A549 (cell line): ENCODE data around the gene KEAP1.

Experiments
- CEBPB ChIP-seq, 2 experiments: fragments of >200 bp in 1 of 2; sonication (Bioruptor Twin) in 1 of 2; formaldehyde crosslinking in 1 of 2; IDR thresholded peaks; 2 replicates each; pipeline ENCODE4 v1.6.1; 2012 to 2016
- CTCF ChIP-seq: fragments of >200 bp; sonication (Bioruptor Twin); formaldehyde crosslinking; IDR thresholded peaks from 3 replicates; pipeline ENCODE4 v1.5.1; 2016
- KDM5A ChIP-seq: fragments of 200-600 bp; sonication (generic); IDR thresholded peaks from 2 replicates; pipeline ENCODE4 v1.6.1; 2016; ENCODE audit warnings: antibody characterized with exemption, mild to moderate bottlenecking
- PHF8 ChIP-seq: fragments of 200-600 bp; sonication (generic); IDR thresholded peaks from 2 replicates; pipeline ENCODE4 v1.6.1; 2016; ENCODE audit warnings: low read depth, mild to moderate bottlenecking, antibody characterized with exemption, moderate library complexity, borderline replicate concordance

GRCh38 chr19:10523135-10523636 is 20.0 kb upstream of the KEAP1 start:
- TF ChIP-seq PHF8 (no peak), CEBPB (IDR thresholded peaks at IDR 0.05) (no peak), CTCF (no peak), KDM5A (no peak)
